Non-pigmented ciliary epithelial cell (primary cell): ENCODE results near the gene TTLL11.

Experiments
- DNase-seq: peaks from one replicate; pipeline ENCODE4 v3.0.0-alpha.2; 2010; ENCODE audit warnings: low read depth

TTLL11 gene

DNA sequence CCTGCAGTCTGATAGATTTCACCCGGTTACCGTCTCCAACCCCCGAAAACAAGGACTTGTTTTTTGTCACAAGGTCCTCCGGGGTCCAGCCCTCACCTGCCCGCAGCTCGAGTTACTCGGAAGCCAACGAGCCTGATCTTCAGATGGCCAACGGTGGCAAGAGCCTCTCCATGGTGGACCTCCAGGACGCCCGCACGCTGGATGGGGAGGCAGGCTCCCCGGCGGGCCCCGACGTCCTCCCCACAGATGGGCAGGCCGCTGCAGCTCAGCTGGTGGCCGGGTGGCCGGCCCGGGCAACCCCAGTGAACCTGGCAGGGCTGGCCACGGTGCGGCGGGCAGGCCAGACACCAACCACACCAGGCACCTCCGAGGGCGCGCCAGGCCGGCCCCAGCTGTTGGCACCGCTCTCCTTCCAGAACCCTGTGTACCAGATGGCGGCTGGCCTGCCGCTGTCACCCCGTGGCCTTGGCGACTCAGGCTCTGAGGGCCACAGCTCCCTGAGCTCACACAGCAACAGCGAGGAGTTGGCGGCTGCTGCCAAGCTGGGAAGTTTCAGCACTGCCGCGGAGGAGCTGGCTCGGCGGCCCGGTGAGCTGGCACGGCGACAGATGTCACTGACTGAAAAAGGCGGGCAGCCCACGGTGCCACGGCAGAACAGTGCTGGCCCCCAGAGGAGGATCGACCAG lies 320.4 kb downstream of the TTLL11 start:
- DNase-seq: no peak
